GM19043 (cell line): ENCODE data around the gene NIN.

Source experiments
- ATAC-seq: cut with Tn5 transposase; IDR thresholded peaks from one replicate; pipeline ENCODE4 v1.9.1; 2021; ENCODE audit warnings: low read depth; ENCODE audit not compliant: unreplicated experiment

Gene NIN

DNA sequence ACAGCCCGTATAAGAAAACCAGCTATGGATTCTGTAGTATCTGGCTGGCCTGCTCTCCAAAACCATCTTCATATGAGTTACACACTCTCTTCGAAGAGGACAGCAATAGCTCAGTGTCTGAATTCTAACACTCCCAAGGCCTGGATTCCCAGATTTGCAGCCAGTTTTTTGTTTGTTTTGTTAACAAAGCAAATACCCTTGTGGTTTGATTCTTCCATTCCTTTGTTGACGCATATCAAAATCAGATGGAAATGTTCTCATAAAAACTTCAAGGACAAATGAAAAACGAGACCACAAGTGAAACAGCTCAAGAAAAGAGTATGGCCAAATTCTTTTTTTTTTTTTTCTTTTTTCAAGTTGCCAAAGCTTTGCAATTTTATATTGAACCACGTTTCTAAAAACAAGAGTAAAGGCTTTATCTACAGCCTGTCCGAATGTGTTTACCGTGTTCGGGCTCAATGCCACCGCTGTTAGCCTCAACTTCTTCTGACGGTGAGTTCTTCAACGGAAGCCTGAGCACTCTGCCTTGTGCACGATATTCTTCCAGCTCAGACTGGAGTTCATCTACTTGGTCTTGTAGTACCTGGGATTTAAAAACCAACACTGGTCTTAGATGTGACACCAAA lies 67.5 kb downstream of the NIN start:
- ATAC-seq, result no peak

DNA sequence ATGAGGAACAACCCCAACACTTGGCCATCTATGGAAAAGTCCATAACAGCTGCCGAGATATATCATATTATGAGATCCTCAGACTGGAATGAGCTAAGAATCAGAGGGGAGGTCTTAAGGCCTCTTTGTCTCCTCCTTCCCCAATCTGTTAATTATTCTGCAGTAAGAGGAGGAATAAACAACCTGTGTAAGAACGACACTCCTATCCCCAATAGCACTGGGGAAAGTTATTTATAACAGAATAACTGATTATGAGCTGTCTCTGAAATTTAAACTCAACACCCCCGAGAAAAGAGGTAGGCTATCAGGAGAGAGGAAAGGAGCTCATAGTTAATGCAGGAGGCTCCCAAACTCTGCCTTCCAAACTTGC lies 68.0 kb downstream of the NIN start:
- no peak for ATAC-seq

DNA sequence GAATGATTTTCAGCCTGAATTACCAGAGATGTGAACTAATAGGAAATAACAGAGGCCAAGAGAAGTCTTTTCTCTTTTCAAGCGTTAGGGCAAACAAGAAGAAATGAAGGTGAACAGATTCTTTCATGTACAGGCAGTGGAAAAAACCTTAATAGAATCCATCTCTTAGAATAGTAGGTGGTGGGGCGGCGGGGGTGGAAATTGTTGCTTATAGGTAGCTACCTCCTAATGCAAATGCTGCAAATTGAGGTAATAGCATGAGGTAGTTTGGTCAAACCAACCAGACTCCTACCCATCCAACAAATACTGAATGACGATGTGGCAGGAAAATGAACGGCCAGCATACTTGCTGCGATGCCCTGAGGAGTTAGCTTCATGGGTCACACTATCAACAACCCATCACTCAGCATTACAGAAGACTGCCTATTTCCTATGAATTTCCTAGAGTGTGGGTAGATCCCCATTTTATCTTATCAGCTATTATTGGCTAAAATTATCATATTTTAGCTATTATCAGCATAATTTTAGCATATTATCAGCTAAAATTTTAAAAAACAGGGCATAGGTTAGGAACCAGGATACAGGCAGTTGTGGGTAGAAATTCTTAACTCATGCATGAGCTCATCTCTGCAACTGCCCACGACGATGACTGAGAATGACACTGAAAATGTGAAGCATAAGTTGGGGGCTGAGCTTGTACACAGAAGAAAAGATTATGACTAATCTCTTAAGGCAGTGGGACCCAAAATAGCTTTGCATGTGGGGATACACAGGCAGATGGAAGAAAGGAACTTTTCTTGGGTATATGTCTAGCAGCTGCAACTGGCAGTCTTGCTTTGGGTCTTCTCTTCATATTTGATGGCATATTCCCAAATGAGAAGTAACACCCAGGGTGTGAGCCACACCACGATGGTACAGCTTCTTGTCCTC lies 68.7 kb downstream of the NIN start:
- peak; percentile 85 for ATAC-seq

DNA sequence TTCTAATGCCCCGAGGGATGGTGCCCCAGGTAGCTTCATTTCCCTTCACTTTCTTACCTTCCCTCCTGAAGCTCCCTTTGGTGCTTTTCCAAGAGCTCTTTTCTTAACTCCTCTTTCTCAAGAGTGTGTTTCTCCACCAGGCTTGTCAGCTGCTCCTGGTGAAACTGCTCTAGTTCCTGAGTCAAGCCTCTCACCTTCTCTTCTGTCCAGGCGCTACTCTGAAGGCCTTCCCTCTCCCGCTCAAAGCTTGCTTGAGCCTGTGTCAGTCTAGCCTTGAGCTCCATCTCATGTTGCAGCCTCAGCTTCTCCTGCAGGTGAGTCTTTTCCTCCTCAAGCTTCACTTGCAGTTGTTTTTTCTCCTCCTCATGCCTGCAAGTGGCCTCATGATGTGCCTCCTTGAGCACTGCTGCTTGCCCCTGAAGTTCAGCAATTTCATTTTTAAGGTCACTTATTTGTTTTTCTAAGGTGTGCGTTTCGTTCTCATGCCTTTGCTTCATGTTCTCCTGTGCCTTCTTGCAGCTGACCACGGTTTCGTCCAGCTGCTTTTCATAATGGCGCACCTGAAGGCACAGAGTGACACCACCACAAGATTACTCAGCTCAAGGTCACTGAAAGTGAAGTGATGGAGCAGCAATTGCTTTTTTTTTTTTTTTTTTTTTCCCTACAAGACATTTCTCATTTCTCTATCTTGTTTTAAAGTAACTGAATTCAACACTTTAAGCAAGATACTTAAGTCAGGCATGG lies 71.0 kb downstream of the NIN start:
- ATAC-seq, result no peak

DNA sequence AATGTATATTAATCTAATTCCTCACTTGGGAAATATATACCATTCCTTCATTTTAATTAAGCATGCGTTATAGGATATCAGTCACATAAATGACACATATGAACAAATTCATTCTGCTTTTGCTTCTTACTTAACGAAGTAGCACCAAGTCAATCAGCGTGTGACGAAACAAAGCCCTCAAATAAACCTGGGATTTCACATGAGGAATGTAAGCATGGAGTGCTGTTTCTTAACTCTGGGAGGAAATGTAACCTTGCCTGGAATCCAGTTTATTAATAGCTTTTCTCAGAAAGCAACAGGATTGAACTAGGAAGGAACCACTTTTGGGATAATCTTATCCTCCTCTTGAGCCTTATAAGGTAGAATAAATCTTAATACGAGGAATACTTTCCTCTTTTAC lies 72.0 kb downstream of the NIN start:
- ATAC-seq, result no peak

DNA sequence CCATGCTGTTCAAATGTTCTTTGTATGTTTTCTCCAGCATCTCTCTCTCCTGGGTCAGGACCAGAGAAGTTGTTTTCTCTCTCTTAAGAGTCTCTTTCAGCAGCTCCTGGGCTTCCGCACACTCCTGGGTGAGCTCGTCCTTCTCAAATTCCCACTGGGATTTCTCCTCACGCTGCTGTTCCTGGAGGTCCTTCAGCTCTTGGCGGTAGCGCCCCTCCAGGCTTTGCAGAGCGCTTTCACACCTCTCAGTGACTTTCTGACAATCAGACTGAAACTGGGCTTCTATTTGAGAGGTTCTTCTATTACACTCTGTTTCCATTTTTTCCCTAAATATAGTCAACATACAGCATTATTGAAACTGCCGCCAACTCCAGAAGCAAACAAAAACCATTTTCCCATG lies 72.7 kb downstream of the NIN start:
- ATAC-seq, result no peak

DNA sequence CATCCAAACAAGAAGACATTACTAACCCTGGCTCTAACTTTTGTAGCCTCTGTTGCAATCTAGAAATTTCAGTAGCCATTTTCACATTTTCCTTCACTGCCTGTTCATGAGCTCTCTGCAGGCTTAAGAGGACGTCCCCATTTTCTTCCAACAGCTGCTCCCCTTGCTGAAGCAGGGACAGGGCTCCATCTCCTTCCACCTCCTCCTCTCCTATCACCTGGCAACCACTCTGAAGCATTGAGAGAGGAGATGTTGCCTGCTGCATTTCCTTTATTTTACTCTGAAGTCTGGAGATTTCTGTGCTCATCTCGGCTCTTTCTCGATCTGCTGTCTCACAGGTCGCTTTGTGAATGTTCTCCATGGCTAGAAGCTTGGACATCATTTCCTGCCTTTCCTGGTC lies 73.3 kb downstream of the NIN start:
- ATAC-seq, result no peak

DNA sequence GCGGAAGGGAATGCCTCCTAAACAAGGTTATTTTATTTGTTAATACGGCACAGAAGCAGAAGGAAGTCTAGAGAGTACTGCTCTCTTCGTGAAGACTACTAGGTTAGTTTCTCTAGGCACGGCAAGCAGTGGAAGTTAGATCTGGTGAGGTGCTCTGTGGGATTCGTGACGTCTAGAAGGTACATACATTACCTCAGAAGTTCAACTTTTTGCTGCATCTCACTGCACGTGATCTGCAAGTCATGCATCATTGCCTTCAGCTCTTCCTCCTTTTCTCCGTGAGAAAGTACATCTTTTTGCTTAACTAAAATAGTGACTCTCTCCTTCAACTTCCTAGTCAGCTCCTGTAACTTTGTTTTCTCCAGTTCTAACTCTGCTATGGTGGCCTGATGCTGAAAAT lies 74.7 kb downstream of the NIN start:
- ATAC-seq, result no peak

DNA sequence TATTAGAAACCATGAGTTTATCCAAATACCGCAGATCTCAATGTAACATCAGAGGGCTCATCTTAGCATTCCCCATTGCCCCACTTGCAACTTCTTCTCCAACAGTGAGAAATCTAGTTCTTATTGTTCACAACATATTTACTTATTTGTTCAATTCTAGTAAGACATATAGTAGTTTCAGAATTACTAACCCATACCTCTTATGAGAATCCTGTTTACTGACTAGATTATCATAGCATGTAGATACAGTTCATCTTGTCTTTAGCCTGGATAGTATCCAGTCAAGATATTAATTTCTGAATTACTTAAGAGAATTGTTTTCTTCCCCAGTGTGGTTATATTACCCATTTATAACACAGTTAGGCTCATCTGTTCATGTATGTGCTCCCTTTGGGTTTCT lies 80.6 kb downstream of the NIN start:
- ATAC-seq, result no peak

DNA sequence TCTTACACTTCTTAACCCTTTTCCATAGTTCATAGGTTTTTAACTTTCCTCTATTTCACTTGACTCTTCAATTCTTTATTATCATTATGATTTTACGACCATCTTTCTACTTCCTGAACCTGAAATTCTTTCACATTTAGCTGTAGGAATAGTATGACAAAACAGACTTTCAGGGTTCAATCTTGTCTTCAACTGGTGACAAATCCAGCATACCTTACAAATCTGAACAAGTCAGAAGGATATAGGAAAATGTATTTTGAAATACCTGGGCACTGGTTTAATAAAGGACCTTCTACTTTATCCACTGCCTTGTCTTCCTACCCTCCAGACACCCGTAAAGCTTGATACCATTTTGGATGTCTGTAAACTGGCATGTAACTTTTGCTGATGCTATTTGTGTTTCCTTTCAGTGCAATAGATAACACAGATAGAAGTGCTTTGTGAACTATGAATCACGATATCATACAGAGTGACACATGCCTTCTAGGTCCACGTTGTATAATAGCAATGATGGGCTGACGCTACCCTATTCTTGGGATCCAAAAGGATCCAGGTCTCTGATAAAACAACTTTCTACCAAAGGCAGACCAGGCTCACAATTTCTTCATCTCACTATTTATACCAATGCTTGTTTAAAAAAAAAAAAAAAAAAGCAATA lies 85.4 kb downstream of the NIN start:
- no peak for ATAC-seq

DNA sequence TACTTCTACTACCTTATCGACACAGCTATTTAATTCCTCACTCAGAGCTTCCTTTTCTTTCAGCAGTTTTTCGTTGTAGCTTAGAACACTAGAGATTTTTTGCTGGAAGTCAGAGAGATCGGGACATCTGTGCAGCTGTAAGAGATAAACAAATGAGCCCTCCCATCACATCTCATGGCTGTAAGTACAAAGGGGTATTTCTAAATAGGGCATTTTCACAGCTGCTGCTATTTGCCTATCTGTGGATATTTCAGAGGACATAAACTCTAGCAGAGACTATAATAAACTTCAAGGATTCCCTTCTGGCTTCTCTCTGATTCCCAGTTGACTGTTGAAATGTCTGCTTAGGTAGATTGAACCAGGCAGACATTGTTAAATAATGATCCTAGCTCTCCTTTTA lies 86.7 kb downstream of the NIN start:
- ATAC-seq, result no peak

DNA sequence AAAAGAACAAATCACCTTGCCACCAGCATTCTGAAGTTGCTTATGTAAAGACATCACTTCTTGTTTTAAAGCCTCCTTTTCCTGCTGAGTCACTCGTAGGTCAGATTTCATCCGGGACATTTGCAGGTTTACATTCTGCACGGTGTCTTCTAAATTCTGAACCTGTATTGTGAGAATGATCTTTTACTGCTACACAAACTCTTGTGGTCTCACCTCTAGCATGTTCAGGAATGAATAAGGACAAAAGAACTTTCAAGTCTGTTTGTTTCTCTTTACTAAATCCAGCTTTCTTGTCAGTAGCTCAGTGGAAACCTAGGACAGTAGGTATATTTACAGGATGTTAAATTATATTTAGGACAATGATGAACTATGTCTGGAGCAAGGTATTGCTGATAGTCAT lies 89.4 kb downstream of the NIN start:
- no peak for ATAC-seq

DNA sequence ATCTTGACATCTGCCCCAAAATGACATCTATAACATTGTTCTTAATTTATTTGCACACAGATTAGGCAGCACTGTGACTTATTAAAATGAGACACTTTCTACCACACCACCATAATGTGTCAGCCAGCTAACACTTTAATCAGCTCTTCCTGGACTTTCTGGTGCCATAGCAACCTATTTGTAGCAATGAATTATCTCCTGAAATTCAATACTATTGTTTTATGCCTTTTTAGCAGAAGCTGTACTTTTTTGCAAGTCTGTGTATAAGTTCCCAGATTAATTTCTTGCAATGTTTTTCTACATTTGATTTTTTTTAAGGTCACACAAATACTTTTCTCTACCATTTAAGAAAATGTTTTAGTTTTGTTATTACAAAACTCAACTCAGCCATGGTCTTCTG lies 90.1 kb downstream of the NIN start:
- ATAC-seq, result no peak

DNA sequence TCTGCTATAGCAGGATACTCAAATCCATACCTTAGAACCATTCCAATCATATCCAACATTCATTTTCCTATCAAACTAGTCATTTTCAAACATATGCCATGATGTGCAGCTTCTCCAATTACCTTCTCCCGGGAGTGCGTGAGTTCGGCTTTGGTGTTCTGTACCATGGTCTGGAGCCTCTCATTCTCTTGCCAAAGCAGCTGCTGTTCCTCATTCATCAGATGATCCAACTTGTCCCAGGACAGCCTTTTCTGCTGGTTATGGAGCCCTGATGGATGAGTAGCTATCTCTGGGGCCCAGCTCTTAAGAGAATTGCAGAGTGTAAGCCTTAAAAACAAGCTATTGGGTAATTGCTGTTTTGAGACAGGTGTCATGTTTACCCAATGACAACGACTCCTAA lies 91.8 kb downstream of the NIN start:
- no peak for ATAC-seq

DNA sequence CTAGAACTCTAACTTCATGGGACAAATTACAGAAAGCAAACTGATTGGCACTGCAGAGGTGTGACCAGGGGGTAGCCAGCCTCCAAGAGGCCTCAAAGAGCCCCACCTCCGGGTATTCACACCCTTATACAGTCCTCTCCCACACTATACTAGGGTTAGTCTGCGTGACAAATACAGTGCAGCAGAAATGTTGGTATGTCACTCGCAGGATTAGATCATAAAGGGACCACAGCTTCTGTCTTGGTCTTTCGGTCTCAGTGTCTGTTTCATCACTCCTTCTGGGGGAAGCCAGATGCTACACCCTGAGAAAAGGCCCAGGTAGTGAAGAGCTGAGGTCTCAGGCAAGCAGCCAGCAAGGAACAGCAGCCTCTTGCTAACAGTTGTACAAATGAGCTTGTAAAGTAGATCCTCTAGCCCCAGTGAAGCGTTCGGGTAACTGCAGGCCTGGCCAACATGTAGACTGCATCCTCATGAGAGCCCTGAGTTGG lies 94.0 kb downstream of the NIN start:
- peak; percentile 87 for ATAC-seq

DNA sequence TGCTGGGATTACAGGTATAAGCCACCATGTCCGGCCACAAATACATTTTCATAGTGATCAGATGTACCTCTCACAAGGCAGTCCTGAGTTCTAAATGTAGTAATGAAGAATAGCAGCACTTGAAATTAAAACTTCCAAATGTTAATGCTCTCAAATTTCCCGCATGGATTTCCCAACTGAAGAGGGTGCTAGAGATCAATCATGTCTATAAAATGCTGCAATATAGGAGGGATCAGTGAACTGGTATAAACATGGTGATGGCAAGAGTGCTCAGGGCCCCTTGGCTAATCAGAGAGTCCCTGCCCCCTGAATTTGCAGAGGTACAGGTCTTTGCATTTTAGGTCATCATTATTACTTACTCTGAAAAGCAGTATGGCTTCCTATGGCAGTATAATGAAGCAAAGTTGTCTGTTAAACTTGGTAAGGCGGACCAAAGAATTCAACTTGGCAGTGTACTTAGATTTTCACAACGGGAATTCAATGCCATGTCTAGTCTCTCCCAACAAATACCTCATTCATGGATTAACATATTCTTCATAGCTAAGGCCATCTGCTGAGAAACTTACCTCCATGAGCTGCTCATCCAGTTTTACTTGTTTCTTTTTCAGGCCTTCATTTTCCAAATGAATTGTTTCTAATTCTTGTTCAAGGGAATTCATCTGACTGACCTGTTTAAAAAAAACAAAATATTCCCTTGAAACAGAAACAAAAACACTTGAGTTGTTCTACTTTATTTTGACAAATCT lies 95.8 kb downstream of the NIN start:
- ATAC-seq, result no peak

DNA sequence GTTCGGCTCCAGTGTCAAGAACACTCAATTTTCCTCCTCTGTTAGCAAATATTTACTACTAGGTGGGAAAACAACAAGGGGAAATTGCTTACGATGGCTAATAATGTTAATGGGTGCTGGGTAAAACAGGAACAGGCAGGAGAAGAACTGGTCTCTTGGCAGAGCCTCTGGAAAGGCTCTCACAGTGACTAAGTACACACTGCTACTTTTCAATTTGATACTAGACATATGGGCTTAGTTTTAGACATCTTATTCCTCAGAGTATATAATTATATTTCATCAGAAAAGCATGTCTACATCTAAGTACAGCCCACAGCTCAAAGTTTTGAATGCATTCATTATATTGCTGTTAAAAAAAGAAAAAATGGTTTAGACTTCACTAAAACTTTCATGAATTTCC lies 97.5 kb downstream of the NIN start:
- no peak for ATAC-seq

DNA sequence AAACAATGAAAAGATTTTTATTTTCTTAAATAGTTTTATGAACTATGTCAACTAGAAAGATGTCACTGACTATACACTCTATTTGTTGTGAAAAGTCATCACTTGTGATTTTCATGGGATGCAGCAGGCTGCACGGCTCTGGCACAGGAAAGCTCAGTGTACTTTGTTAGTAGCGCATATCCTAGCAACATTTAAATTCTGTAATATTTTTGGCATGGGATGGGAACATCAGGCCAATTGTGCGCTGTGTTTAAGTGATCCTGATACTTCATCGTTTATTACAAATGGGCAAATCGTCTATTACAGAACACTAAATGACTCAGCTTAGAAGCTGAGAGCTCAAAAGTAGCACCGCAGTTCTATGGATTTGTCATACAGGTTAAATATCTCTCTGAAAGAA lies 102.1 kb downstream of the NIN start:
- no peak for ATAC-seq

DNA sequence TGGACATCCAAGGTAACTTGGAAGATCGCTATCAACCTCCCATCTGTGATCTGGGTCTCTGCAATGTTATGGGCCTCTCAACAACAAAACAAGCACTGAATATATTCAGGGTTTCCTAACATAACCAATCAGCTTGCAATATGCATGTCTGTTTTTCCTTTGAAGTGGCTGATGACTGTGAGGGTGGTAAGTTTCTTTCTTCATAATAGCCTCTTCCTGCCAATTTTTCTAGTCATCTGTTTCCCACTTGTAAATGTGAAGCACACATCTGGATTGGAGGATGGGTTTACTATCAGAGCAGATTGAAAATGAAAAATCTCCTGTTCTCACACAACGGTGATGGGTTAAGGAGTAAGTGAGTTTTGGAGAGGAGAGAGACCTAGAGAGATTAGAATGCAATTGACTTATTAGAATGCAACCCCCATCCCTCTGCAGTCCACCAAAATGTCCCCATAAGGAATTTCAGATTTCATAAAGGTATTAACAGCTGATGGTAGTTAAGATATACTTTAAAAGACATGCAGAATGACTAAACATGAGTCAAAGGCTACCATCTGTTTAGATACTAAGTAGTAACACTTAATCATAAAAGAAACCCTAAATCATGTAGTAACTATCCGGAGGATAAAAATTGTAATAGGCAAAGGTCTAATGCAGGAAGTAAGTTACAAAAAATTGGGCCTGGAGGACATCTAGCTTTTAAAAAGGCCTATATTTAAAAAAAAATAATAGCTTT lies 104.4 kb downstream of the NIN start:
- no peak for ATAC-seq

DNA sequence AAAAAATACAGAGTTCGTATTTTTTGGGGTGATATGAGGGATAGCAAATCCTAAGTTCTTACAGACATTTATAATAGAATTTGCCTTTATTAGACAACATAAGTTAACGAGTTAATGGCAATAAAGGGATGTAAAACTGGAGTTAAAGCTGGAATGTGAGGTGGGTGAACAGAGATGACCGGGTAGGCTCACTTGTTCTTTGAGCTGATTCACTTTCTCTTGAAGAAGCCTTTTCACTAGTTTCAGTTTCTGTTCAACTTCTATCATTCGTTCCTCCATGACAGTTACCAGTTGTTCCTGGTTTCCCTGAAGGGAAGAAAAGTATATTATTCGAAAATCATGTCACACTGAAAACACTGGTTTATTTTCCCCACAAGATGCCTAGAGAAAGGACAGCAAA lies 105.2 kb downstream of the NIN start:
- ATAC-seq, result no peak
